NCI-H1105 (cell line): ENCODE data around the gene SLC6A7.

ENCODE experiments used
- DNase-seq: peaks from one replicate; lab custom pipeline; 2025; lab: John Stamatoyannopoulos, UW

The SLC6A7 gene

DNA sequence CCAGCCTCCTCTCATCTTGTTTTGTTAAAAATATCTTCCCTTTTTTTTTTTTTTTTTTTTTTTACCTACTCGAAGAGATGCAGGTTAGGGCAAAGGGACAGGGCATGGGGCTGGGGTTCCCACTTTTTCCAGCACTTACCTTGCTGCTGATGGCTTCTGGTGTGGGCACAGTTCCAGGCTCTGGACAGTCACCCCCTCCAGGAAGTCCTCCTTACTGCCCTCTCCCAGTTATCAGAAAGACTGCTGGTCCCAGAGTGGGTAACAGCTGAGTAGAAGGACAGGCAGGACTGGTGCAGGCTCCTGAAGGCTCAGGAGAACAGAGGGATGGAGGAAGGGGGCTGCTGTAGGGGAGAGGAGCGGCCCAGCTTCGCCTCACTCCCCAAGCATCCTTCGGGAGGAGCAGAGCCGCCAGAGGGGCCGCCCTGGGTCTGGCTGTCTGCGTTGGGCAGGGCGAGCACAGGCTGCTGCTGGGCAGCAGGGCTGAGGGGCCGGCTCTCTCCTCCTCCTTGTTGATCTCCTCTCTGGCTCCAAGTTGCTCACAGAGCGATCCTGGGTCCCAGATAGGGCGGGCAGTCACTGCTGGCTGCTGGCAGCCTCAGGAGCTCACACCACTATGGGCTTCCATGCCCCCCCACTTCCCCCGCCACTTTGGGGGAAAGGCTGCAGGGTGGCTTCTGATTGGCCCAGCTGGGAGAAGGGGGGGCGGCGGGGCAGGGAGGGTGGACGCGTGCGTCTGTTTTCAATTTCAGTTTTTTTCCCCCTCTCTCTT lies 34.4 kb upstream of the SLC6A7 start, which contains the start of gene PDGFRB:
Gene PDGFRB (minus strand): TSS at position 588 of the 769 bp plus-strand sequence. CDS start 18,798 bp downstream, outside the sequence.
- DNase-seq, result no peak

GRCh38 chr5:150156027-150156368 lies 33.9 kb upstream of the SLC6A7 start:
- DNase-seq, result no peak

- no peak for DNase-seq
Observed at GRCh38 chr5:150156540-150156939, 33.3 kb upstream of the SLC6A7 start.

DNA sequence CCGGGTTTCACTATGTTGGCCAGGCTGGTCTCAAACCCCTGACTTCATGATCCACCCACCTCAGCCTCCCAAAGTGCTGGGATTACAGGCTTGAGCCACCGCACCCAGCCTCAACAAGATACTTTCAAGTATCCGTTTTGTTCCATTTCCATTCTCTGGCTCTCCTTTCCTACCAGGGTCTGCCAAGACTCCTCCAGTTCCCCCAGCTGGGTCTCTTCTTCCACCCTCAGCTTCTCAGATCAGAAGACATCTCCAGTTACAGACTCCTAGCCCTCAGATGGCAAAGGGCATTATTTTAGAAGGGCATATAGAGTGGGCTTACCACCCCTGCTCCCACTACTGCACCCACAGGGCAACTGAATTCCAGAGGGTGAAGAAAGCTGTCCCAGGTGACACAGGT lies 32.7 kb upstream of the SLC6A7 start:
- DNase-seq, result no peak

DNA sequence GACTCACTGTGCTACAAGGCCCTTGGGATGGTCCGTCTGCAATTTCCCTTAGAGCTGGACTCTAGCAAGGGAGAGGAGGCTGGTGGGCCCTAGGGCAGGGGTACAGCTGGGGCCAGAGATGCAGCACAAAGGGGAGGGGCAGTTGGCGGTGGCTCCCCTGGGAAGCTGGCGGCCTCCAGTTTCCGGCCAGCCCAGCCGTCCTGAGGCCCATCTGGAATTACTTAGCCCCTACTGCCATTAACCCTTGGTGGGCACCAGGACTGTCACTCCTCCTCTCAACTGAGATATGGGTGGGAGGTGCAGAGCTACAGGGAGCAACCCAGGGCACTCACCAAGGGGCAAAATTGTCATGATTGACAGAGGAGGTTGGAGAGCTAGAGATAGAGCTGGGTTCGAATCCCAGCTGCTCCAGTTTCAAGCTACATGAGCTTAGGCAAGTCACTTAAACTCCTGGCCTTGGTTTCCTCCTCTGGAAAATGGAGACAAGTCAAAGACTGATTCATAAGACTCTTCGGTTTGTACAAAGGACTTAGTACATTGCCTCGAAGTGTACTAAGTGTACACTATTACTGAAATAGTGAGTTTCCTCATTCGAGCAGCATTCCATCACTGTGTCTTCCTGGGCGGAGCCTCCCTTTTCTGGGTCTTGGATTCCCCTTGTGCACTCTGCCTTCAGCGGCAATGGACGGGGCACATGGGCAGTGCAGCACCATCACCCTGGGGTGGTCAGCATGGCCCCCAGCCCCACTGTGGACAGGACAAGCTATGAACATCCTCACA lies 31.5 kb upstream of the SLC6A7 start:
- DNase-seq, result no peak

DNA sequence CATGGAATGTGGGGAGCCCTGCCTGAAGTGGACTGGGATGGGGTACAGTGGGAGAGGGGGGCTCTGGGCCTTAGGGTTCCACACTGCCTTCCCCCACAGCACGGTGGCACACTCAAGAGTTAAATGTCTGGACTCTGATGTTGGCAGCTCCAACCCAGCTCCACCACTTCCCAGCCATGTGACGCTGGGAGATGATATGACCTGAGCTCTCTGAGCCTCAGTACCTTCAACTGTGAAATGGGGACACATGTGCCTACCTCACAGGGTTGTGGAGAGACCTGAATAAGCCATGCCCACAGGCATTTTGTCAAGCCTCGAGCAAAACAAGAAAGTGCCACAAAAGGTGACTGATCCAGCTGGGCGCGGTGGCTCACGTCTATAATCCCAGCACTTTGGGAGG lies 30.8 kb upstream of the SLC6A7 start:
- no peak for DNase-seq

DNA sequence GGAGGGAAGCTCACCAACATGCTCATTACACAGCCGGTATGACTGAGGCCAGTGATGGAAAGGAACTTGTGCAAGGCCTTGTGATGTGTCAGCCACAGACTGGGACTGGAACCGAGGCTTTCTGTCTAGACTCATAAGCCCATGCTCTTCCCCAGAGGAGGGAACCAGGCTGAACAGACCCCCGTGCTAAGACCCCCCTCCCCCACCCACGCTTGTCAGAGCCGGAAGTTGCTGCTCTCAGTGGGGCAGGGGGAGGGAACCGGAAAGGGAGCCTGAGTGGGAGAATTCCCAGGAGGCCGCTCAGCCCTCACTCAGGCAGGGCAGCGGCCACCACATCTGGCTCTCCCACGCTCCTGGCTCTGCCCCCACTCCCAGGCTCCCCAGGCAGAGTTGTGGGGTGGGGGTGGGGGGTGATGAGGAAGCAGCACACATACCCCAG lies 30.1 kb upstream of the SLC6A7 start:
- no peak for DNase-seq

DNA sequence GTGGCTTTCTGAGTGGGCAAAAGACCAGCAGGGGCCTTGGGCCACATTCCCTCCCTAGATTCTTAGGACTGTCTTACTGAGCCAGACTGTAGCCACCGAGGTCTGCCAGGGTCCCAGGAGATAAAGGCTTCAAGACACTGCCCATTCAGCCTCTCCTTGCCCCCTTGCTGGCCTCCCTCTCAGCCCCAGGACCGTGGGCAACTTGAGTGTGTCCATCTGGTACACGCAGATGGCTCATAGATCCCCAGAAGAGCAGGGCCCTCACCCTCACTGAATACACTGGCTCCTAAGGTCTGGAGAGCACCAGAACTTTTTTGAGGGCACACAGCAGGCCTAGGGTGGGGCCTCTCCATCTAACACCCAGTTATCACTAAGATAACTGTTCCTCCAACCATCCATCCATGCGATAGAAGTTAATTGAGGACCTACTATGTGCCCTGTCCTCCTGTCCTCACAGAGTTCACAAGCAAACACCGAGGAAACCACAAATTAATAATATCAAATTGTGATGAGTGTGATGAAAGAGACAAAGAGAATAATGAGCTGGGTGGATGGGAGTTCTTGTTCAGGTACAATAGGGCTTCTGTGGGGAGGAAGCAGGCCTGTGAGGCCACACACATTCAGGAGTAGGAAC lies 29.3 kb upstream of the SLC6A7 start:
- DNase-seq, result no peak

- DNase-seq, result peak; percentile 22
Observed at GRCh38 chr5:150161242-150162141, 28.4 kb upstream of the SLC6A7 start.

- DNase-seq, result no peak
Observed at GRCh38 chr5:150162142-150162513, 27.7 kb upstream of the SLC6A7 start.

DNA sequence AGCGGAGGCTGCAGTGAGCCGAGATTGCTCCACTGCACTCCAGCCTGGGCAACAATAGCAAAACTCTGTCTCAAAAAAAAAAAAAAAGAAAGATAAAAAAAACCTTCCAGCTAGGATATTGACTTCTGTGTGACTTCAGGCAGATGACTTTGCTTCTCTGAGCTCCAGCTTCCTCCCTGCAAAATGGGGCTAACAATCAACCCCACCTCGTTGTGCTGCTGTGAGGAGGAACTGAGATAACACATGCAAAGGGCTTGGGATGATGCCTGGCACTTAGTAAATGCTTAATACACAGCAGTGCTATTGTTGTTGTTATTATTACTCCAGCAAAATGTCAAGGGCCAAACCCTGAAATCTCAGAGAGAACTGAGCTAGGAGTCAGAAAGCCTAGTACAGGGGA lies 26.8 kb upstream of the SLC6A7 start:
- no peak for DNase-seq

GRCh38 chr5:150163547-150164059 lies 26.3 kb upstream of the SLC6A7 start:
- DNase-seq, result no peak

GRCh38 chr5:150164211-150164980 lies 25.5 kb upstream of the SLC6A7 start:
- no peak for DNase-seq

DNA sequence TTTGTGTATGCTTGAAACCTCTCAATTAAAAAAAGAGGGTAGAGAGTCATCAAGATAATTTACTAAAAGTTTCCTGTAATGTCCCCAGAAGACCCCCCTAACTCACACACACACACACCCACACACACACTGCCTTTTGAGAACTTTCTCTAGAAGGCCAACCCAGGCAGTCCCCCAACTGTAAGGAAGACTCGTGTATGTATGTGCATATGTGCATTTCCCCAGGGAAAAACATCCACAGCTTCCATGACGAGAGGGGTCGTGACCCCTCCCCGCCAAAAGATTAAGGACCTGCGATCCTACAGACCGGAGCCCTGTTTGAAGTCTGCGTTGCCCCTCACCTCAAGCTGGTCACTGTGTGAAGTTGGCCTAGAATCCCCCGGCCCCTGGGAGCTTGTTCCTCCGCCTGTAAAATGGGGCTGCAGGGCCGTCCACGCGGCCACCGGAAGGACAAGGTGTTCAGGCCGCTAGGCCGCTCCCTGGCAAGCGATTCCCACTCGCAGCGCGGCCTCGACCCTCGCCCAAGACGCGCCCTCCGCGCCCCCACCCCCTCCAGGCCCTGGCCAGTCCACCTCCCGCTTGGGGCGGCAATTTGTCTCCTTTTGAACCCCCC lies 23.7 kb upstream of the SLC6A7 start:
- no peak for DNase-seq

- DNase-seq, result no peak
Observed at GRCh38 chr5:150166650-150167511, 23.0 kb upstream of the SLC6A7 start, which contains the start of gene CDX1. Gene CDX1, plus strand, starts transcription at chr5:150166778. Its CDS starts 99 bp downstream, at chr5:150166877.

DNA sequence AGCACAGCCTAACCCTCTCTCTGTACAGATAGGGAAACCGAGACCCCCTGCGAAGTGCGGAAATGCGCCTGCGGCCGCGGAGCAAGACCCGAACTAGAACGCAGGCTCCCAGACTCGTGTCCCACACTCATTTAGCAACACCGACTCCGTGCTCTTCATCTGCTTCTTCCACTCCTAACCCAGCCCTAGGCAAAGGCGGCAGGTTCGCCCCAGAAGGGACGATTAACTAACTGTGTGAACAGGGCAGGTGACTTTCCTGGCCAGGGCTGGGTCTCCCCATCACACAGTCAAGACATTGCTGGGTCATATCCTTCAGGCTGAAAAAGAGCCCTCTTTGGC lies 22.4 kb upstream of the SLC6A7 start:
- no peak for DNase-seq

DNA sequence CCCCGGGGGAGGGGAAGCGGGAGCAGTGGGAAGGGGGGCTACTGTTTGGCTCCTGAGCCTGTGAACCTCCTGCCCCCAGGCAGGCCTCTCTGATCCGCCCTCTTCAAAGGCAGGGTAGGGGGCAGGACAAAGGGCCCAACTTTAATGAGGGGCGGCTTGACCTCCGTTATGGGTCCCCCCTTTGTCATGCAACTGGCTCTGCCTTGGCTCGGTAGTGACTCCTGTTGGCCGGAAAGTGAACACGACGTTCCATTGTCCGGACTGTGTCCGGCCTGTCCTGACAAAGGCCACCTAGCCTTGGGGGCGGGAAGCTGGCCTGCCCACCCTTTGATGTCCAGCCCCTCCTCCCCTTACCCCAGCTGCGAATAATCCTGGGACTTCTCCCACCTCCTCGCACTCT lies 22.0 kb upstream of the SLC6A7 start:
- DNase-seq, result no peak

GRCh38 chr5:150168864-150169263 lies 21.0 kb upstream of the SLC6A7 start:
- no peak for DNase-seq

- DNase-seq, result no peak
Observed at GRCh38 chr5:150172145-150172544, 17.7 kb upstream of the SLC6A7 start.

- no peak for DNase-seq
Observed at GRCh38 chr5:150172556-150172955, 17.3 kb upstream of the SLC6A7 start.
